ENCODE data around the gene BEST4. TPM values are rescaled to one million over a fixed set of nuclear protein-coding genes. Genes with fewer than 3 reads are reported as not detected.
A peak's percentile ranks its signal among the peaks of the same experiment; 100 is the strongest.

Gene BEST4
- total and polyA plus RNA-seq, 2 of the 13 experiments (the other 11 are each of a cell fraction or from before 2014, with no cell fraction given): 0.77 to 1.4 TPM

DNA sequence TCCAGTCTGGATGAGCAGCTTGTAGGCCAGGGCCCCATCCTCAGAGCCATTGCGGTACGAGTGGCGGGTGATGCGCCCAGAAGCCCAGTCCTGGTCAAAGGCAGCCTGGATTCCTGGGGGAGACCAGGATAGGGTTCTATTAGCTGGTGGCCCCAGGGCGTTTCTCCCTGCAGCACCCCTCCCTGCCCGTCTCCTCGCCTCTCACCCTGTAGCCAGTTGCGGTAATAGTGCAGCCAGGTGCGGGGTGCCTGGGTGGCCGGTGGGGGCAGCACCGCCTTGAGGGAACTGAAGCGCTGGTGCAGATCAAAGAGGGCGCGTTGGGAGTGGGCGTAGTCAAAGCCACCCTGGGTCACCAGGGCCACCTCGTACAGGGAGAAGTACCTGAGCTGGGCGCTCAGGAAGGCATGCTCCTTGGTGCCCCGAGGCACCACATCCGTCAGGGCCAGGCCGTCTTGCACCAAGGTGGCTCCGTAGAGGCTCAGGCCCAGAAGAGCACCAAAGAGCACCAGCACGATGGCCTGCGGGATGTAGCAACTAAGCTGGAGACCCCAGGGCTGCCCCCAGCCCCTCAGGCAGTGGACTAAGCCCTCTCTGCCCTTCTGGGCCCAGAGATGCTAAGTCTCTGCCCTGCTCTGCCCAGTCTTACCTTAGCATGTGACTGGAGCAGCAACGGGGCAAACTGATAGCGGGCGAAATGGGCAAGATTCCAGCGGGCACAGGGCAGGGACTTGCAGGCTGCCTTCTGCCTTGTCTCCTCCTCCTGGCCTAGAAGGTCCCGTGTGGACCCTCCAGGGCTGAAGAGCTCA is 39.4 kb upstream of the BEST4 start (continued):
- TF ChIP-seq ZNF687 (CRISPR knock-in tag; IDR thresholded peaks at IDR 0.05) (no peak; the same call in 1 of the 2 replicates), PRMT3 (CRISPR knock-in tag; IDR thresholded peaks at IDR 0.05; ENCODE audit: borderline replicate concordance, low read depth) (no peak), ZNF407 (CRISPR knock-in tag; IDR thresholded peaks at IDR 0.05; ENCODE audit: not compliant biosample characterization) (no peak), SP1 (IDR thresholded peaks at IDR 0.05) (no peak), SP1 (CRISPR knock-in tag; IDR thresholded peaks at IDR 0.05) (peak; percentile 70), ZNF282 (IDR thresholded peaks at IDR 0.05; ENCODE audit: partially characterized antibody) (no peak), ZNF713 (CRISPR knock-in tag; IDR thresholded peaks at IDR 0.05) (no peak), ZFP91 (CRISPR knock-in tag; IDR thresholded peaks at IDR 0.05; ENCODE audit: borderline replicate concordance) (peak; percentile 49; the same call in 1 of the 2 replicates), NAIF1 (CRISPR knock-in tag; IDR thresholded peaks at IDR 0.05; ENCODE audit: borderline replicate concordance) (peak; percentile 64; the same call in 1 of the 2 replicates), AGO1 (IDR thresholded peaks at IDR 0.05; ENCODE audit: low read depth, low read length, poor library complexity, severe bottlenecking) (peak; percentile 70)
- TF ChIP-seq, protein P1, sequence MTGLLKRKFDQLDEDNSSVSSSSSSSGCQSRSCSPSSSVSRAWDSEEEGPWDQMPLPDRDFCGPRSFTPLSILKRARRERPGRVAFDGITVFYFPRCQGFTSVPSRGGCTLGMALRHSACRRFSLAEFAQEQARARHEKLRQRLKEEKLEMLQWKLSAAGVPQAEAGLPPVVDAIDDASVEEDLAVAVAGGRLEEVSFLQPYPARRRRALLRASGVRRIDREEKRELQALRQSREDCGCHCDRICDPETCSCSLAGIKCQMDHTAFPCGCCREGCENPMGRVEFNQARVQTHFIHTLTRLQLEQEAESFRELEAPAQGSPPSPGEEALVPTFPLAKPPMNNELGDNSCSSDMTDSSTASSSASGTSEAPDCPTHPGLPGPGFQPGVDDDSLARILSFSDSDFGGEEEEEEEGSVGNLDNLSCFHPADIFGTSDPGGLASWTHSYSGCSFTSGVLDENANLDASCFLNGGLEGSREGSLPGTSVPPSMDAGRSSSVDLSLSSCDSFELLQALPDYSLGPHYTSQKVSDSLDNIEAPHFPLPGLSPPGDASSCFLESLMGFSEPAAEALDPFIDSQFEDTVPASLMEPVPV (CRISPR knock-in tag; IDR thresholded peaks at IDR 0.05): no peak; the same call in 1 of the 2 replicates

All from HepG2 (cell line).